NCI-H1436 (cell line): Measurements from ENCODE around the gene WNT11.
A peak's percentile ranks its signal among the peaks of the same experiment; 100 is the strongest.

ENCODE experiments used
- DNase-seq: peaks from one replicate; lab custom pipeline; 2025; lab: John Stamatoyannopoulos, UW

Gene WNT11

GRCh38 chr11:76206327-76207081 lies at the start of gene WNT11:
Gene WNT11 (minus strand): TSS chr11:76206502. CDS start chr11:76206407, 95 bp downstream.
- DNase-seq, result peak; percentile 5

- DNase-seq, result no peak
Observed at GRCh38 chr11:76253416-76253815, 47.1 kb upstream of the WNT11 start.

- no peak for DNase-seq
Observed at GRCh38 chr11:76252631-76253070, 46.3 kb upstream of the WNT11 start.

- no peak for DNase-seq
Observed at GRCh38 chr11:76251576-76251975, 45.3 kb upstream of the WNT11 start.

DNA sequence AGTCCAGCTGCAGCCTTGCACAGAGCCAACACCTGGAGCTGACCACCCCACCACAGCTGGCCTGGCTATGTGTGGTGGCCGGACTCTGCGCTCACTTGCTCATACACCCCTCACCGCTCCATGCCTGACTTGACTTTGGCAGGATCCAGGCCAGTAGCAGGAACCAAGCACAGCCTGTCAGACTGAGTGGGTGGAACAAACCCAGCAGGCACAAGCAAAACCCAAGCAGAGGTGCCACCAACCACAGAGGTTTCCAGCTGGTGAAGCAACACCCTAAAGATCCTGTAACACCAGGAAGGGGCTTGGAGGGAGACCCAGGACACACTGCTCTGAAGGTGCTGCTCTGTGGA lies 44.9 kb upstream of the WNT11 start:
- no peak for DNase-seq

DNA sequence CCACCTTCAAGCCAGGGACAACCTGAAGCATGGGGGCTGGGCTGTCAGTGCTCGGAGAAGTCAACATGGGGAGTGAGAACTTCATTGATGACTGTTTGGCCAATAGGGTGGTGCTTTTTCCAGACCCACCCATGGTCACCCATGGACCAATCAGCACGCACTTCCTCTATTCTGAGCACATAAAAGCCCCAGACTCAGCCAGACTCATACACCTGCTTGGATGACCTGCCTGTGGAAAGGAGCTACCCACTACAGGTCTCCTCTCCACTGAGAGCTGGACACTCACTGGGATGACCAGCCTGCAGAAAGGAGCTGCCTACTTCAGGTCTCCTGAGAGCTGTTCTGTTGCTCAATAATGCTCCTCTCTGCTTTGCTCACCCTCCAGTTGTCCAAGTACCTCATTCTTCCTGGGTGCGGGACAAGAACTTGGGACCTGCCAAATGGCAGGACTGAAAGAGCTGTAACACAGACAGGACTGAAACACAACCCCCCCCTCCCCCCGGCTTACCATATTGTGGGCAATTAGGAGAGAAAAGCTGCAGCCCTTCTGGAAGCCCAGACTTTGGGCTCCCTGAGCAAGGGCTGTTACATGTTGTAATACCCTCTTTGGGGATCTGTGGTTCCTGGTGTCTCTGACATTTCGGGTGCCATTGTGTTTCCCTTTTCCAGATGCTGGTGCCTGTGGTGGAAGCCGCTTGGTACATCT lies 44.4 kb upstream of the WNT11 start:
- no peak for DNase-seq

DNA sequence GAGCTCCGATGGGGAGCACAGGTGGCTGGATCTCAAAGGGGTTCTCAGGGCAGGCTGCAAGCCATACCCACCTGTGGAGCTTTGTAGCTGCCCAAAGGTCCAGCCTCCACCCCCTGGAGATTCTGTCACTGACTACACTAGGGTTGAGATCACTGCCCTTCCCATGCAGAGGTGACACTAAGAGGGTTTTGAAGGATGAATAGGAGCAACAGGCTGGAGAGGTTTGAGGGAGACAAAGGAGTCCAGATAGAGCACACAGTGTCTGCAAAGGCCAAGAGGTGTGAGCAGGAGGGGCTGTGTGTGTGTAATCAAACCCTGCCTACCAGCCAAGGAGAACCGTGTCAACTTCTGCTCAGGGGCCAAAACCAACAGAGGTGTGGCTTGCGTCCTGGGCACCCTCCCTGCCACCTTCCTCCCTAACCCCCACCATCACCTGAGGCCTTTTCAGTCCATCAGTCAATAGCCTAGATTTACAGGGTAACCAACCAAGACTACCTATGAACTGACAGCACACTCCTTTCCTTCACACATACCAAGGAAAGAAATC lies 43.0 kb upstream of the WNT11 start:
- DNase-seq, result no peak

DNA sequence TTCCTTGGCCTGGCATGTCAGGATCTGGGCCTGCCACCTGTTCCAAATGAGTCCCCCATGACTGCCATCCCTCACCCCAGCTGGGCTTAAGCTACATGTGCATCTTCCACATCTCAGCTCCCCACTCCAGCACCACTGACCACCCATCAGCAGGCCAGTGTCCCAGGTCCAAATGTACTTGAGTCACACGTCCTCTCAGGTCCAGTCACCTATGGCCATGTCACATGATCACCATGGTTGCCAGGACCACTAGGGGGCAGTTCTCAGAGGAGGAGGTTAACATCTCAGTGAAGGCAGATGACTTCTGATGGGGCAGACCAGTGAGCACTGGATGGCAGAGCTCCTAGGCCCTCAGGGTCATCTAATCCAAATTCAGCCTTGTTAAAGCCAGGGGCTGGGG lies 41.9 kb upstream of the WNT11 start:
- no peak for DNase-seq

DNA sequence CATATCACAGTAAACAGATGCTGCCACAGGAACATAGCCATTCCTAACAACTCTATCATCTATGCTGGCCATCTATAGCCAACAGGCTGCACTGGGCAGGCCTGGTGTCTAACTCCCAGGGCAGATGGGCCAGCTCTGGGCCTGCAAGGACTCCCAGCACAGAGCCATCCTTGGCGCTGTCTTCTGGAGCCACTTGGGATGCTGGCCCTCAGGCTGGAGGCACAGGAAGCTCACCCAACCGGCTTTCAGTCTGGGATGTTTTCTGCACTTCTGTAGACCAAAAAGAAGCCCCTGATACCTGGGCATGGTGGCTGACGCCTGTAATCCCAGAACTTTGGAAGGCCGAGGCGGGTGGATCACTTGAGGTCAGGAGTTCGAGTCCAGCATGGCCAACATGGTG lies 40.8 kb upstream of the WNT11 start:
- DNase-seq, result no peak

- no peak for DNase-seq
Observed at GRCh38 chr11:76246271-76246933, 40.1 kb upstream of the WNT11 start.

GRCh38 chr11:76245720-76246119 lies 39.4 kb upstream of the WNT11 start:
- DNase-seq, result no peak

DNA sequence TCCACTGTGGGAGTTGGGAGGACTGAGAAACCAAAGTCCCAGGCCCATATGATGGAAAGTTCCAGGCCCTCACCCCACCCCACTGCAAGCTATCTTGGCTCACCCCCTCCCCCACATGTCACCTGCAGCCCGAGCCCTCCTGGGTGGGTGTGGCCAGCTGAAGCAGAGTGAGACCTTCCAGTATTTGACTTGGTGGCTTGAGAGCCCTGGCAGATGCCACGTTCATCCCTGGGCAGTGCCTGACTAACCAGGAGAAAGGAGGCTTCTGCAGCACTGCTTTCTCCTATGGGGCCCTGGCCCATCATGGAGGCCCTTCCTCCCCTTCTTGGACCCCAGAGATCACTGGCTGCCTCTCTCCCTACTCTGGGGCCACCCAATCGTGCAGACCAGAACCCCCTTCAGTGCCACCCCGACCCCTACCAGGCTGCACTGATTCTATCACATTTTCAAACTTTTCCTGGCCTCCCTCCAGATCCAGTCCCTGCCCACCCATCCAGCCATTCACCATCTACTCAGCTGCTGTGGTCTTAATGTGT lies 38.1 kb upstream of the WNT11 start:
- no peak for DNase-seq

- no peak for DNase-seq
Observed at GRCh38 chr11:76243957-76244285, 37.6 kb upstream of the WNT11 start.

DNA sequence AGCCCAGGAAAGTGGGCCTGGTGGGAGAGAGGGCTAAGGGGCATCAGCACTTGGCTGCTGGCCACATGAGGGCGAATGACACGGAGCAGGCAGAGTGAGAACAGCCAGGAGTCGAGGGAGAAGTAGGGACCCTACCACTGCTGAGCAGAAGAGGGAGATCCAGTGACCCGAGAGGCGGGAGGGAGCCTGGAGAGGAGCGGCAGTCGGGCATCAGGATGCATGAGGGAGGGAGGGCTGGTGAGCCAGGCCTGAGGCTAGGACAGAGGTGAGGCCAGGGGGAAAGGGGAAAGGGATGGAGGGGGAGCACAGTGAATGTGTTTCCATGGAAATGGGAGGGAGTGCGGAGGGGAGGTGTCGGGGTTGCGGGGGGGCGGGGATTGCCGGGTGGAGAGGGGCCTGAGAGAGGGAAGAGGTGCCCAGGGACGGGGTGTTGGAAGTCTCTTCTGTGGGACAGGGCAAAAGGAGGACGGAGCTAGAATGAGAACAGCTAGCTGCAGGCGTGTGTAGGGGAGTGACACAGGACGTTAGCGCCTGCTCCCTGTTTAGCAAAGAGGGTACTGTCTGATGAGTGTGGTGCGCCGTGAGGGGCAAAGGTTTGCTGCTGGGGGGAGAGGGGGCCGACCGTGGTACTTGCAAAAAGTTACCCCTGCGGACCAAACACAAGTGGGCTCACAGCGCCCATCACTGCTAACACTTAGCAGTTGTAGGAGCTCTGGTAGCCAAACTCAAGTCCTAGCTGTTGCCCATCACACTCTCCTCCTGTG lies 37.1 kb upstream of the WNT11 start:
- DNase-seq, result no peak

DNA sequence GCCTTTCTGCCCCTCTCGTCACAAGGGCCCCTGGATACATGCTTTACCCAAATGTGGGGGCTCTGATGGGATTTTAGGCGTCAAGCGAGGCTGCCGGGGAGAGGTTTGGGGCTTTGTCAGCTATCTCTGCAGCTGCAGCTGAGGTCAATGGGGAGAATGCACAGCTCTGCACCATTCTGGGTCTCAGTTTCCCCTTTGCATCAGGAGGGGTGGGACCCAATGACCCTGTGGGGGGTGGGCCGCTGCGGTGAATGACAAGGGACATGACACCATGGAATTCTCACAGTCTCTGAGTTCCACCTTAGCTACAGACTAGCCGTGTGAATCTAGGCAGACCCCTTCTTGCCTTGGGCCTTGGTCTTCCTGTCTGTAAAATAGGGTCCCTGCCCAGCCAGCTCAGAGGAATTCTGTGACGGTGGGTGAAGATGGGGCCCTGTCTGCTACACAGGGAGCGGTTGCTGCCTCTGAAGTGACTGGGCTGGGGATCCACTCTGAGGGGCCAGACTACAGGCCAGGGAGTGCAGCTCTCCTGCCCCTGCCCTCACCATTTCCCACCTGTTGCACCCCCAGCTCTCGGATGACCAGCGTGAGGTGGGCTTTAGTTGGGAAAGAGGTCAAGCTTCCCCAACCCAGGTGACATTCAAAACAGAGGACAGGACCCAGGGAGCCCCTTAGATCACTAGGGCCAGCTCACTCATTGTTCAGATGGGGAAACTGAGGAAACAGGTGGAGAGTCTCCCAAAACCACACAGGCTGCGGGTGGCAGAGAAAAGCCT lies 35.9 kb upstream of the WNT11 start:
- DNase-seq, result no peak

DNA sequence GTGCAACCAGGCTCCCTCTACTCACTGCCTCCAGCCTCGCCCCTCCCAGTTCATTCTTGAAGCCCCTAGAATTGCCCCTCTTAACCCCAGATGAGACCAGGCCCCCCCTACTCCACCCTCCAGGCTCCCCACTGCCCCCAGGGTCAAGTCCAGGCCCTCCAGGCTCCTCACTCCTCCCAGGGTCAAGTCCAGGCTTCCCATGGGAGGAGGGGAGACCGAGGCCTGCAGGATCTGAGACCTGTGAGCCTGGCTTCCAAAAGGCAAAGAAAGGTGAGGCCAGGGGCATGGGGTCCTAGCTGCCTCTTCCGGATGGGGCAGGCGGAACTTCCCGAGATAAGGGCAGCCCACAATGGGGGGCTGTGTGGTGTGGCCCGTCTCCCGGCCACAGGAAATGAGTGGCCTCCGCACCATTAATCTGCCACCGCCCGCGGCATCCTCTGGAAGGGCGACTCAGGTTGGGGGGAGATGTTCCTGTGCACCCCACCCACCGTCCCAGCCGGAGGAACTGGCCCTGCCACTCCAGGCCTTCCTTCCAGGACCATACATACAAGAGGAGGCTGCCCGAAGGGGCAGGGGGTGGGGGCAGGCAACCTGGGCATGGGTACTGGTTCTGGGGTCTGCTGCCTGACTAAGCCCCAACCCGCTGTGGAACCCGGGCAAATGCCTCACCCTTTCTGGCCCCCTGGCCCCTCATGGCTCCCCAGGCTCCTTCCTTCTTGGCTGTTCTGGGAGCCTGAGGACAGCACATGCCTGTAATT lies 35.1 kb upstream of the WNT11 start:
- no peak for DNase-seq

DNA sequence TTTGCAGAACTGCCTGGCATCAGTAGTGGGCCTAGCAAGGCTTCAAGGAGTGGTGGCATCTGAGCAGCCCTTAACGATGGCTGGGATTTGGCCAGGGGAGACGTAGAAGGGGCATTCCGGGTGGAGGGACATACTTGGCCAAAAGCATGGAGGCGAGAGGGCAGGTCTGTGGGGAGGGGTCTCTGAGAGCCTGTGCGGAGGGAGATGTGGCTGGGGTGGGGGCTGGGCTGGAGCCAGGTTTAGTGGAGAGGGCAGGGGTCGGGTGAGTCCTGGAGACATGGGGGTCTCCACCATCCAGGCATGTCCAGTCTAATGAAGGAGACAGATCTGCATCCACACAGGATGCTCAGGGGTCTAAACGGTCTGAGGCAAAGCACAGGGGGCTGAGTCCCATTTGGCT lies 34.4 kb upstream of the WNT11 start:
- DNase-seq, result no peak

DNA sequence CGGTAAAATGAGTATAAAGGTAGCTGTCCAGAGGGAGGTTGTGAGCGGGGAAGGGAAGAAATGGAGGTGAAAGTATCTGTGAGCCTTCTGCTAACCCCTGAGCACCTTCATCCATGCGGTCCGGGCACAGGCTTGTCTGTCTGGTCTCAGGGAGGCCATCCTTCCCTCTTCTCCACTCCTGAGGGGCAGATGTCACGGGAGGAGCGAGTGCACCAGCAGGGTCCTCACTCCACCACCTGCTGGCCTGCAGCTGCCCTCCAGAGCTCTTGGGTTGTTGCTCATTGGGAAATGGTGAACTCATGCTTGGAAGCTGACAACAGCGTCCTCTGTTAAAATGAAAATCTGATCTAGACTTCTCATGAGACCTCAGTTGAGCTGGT lies 33.8 kb upstream of the WNT11 start:
- DNase-seq, result no peak

DNA sequence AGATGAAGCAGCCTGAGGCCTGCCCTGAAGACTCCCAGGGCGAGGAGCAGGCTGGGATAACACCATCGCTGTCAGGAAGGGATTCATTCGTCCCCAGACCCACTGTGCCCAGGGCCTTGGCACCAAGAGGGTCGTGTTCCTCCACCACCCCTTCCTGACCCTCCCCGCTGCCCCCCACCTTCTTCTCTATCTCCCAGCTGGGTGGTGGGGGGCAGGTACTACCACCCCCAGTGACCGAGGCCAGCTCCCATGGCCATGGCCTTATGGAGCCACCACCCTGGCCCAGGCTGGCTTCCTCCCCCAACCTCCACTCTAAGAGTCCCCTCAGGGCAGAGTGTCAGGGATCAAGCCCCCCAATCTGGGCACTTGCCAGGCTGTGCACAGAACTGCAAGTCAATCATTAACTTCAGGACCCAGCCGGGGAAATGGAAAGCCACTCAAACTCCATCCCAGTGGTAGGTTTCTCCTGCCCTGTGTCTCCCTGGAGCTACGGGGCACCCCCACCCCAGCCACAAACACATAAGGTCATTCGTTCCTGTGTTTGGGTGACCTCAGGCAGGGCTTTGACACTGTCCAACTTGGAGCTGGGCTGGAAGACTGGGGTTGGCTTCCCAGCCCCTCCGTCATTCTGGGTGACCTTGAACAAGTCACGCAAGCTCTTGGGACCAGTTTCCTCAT lies 33.3 kb upstream of the WNT11 start:
- no peak for DNase-seq

DNA sequence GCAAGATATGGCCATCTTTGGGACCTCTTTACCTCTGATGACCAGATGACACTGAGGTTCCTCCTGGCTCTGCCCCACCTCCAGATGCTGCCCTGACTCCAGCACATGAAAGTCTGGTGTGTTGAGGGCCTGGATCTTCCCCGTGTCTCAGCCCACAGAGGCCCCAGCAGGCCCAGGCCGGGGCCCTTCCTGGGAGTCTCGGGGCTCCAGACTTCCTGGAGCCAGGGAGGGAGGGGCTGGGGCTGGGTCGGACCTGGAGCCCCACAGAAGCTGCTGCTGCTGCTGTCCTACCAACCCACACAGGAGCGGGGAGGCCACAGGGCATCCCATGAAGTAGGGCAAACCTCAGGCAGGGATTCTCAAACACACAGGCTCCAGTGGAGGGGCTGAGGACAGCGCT lies 32.2 kb upstream of the WNT11 start:
- DNase-seq, result no peak
